SH-SY5Y (cell line): ENCODE measurements around the gene ERMN.

Experiments
- GATA2 ChIP-seq: IDR thresholded peaks from 2 replicates; pipeline ENCODE4 v1.6.1; 2011; ENCODE audit warnings: mild to moderate bottlenecking, low read depth, low read length
- GATA3 ChIP-seq: IDR thresholded peaks from 2 replicates; pipeline ENCODE4 v1.6.1; 2011; ENCODE audit warnings: low read depth, mild to moderate bottlenecking, low read length, moderate library complexity

GRCh38 chr2:157291018-157291417 is 34.6 kb downstream of the ERMN start:
- TF ChIP-seq GATA2 (no peak), GATA3 (no peak)
